ENCODE measurements around the gene KIRREL3.

KIRREL3 gene

DNA sequence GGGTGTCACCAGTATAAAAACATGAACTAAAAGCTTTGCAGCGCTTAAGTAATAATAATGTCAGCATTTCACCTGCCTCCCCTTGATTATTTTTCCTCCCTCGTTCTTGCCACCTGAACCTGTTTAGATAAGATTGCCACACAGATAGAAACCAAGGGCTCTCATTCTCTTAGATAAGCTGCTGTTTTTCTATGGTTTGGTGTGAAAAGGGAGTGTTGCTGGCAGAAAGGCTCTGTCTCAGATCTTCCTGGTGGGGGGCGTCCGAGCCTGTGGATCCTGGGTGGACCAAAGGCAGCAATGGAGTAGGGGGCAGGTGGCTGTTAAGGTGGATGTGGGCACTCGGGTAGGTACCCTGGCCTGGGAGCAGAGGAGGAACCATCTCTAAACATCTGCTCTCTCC is 497.6 kb downstream of the KIRREL3 start:
- H3K4me3 Mint-ChIP-seq: no peak overlapping the region
- H3K27me3 Mint-ChIP-seq: peaks cover 40% of the 10 kb centered on the region
- H3K4me1 Mint-ChIP-seq (ENCODE audit: low read depth): no peaks in the 10 kb centered on the region
- no peaks in the 10 kb centered on the region for H3K36me3 Mint-ChIP-seq (ENCODE audit: low read depth)
- peaks cover 5% of the 10 kb centered on the region for H3K9me3 Mint-ChIP-seq
- H3K27ac Mint-ChIP-seq: no peak overlapping the region
- DNase-seq: no peak

DNA sequence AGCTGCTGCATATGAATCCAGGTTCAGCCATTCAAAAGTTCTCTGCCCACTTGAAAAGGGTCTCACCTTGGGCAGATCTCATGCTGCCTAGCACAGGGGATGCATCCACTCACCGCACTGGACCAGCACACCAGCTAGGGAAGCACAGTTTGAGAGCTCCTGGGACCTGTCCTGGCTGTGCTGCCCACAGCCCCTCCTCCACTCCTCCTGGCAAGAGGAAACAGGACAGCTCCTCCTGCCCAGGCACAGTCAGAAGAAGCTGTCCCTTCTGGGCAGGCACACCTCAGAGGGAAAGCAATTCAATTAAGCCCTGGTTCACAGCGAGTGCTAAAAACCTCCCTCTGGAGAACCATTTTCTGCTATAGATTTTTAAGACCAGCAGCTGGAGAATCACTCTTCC is 498.4 kb downstream of the KIRREL3 start:
- Mint-ChIP-seq H3K27ac (no peak overlapping the region), H3K4me3 (no peak overlapping the region), H3K9me3 (peaks cover 5% of the 10 kb centered on the region), H3K36me3 (ENCODE audit: low read depth) (no peaks in the 10 kb centered on the region), H3K4me1 (ENCODE audit: low read depth) (no peaks in the 10 kb centered on the region), H3K27me3 (peaks cover 40% of the 10 kb centered on the region)
- DNase-seq: no peak

DNA sequence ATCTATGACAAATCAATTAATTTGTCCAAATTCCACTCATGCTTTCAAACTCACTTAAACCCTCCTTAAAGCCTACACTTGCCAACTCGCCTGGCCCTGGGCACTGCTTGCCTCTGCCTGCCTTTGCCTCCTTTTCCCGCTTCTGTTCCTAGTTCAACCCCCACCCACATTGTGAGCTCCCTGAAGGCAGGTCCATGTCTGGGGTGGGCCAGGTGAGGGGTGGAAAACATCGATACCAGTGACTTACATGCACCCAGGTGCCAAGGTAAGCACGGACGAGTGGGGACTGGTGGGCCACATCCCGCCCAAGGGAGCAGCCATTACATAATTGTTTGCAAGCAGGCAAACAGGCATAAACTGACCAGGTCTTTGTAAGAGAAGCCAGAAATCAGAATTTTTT is 498.9 kb downstream of the KIRREL3 start:
- Mint-ChIP-seq H3K27me3 (peaks cover 36% of the 10 kb centered on the region), H3K4me3 (no peak overlapping the region), H3K36me3 (ENCODE audit: low read depth) (no peaks in the 10 kb centered on the region), H3K4me1 (ENCODE audit: low read depth) (no peaks in the 10 kb centered on the region), H3K27ac (no peak overlapping the region), H3K9me3 (peaks cover 2% of the 10 kb centered on the region)
- no peak for DNase-seq

DNA sequence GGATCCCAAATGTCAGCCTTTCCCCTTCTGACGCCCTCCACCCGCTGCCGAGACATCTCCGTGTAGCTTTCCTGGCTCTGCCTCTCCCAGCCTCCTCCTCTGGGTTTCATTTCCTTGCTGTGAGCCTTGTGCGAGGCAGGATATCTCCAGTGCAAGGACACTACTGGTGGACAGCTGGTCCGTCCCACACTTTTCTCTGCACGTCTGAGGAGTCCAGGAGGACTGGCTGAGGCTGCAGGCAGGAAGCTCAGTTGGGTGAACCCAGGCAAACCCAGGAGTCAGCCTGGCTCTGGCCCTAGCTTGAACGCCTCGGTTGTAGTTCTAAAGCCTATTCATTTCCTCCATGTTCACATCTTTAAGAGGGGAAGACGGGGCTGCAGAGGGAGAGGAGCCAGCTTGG is 499.6 kb downstream of the KIRREL3 start:
- Mint-ChIP-seq H3K9me3 (peaks cover 2% of the 10 kb centered on the region), H3K4me3 (no peak overlapping the region), H3K27me3 (peaks cover 36% of the 10 kb centered on the region), H3K36me3 (ENCODE audit: low read depth) (no peaks in the 10 kb centered on the region), H3K4me1 (ENCODE audit: low read depth) (no peaks in the 10 kb centered on the region), H3K27ac (no peak overlapping the region)
- no peak for DNase-seq

DNA sequence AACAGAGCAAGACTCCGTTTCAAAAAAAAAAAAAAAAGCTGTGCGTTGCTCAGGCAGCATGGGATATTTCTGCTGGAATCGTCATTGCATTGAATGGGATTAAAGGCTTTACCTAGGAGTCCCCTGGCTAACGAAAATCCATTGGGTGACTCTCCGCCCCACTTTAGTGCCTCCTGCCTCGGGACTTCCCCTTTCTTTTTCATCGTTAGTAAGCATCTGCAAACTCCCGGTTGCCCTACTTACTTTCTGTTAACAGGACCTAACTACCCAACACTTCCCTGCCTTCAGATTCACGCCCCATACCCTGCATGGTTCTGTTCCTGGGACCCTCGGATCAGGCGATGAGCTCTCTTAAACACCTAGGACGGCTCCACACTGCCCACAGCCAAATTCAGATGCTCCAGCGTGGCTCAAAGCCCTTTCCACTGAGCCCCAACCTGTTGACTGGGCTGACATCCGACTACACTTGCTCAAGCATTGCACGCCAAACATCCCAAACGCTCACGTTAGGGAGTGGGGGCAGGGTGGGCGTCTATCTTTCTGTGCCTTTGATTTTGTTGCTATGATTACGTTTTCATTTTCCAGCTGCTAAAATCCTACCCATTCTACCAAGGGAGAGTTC is 501.3 kb downstream of the KIRREL3 start:
- Mint-ChIP-seq H3K27me3 (peaks cover 31% of the 10 kb centered on the region), H3K9me3 (no peaks in the 10 kb centered on the region), H3K36me3 (ENCODE audit: low read depth) (no peaks in the 10 kb centered on the region), H3K27ac (no peak overlapping the region), H3K4me3 (no peak overlapping the region), H3K4me1 (ENCODE audit: low read depth) (no peaks in the 10 kb centered on the region)
- DNase-seq: no peak

DNA sequence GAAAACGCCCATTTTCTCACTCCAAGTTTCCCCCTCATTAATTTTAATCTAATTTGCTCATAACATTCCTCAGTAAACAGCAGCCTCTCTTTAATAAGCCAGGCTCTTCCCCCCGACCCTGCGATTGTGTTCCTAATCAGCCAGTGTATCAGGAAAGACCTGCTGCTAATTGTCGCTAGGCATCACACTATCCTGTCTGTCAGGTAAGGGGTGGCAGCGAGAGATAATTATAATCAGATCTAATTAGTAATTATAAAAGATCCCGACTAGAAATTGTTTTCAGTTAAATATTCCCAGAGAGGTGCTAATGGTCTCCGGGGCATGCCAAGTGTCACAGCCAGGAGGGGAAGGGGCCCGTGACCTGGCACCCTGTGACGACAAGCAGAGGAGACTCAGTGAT is 502.3 kb downstream of the KIRREL3 start:
- H3K27me3 Mint-ChIP-seq: peaks cover 28% of the 10 kb centered on the region
- no peak overlapping the region for H3K27ac Mint-ChIP-seq
- DNase-seq: no peak
- no peaks in the 10 kb centered on the region for H3K9me3 Mint-ChIP-seq
- no peaks in the 10 kb centered on the region for H3K4me1 Mint-ChIP-seq (ENCODE audit: low read depth)
- H3K4me3 Mint-ChIP-seq: no peak overlapping the region
- H3K36me3 Mint-ChIP-seq (ENCODE audit: low read depth): no peaks in the 10 kb centered on the region

DNA sequence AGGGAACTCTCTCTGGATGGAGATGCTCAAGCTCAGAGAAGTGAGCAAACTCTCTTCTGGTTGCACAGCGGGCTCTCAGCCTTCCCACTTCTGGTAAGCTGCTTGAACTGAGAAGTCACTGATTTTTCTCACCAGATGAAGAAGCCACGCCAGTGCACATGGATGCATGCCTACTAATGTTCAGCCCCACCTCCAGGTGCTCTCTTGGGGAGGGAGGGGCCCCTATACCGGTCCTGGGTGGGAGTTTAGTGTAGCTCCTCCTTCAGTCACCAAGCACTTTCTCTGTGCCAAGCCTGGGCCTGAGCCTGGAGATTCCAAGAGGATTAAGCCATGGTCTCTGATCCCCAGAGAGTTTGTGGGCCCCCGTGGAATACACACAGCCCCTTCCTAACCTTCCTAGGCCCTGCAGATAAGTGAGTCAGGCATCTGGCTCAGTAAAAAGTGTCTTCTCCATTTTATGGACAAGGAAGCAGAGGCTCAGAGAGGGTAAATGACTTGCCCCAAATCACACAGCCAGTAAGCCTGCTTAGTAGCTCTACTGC is 502.9 kb downstream of the KIRREL3 start:
- no peak overlapping the region for H3K27ac Mint-ChIP-seq
- H3K36me3 Mint-ChIP-seq (ENCODE audit: low read depth): no peaks in the 10 kb centered on the region
- no peaks in the 10 kb centered on the region for H3K4me1 Mint-ChIP-seq (ENCODE audit: low read depth)
- H3K27me3 Mint-ChIP-seq: peaks cover 28% of the 10 kb centered on the region
- no peak for DNase-seq
- no peaks in the 10 kb centered on the region for H3K9me3 Mint-ChIP-seq
- no peak overlapping the region for H3K4me3 Mint-ChIP-seq

DNA sequence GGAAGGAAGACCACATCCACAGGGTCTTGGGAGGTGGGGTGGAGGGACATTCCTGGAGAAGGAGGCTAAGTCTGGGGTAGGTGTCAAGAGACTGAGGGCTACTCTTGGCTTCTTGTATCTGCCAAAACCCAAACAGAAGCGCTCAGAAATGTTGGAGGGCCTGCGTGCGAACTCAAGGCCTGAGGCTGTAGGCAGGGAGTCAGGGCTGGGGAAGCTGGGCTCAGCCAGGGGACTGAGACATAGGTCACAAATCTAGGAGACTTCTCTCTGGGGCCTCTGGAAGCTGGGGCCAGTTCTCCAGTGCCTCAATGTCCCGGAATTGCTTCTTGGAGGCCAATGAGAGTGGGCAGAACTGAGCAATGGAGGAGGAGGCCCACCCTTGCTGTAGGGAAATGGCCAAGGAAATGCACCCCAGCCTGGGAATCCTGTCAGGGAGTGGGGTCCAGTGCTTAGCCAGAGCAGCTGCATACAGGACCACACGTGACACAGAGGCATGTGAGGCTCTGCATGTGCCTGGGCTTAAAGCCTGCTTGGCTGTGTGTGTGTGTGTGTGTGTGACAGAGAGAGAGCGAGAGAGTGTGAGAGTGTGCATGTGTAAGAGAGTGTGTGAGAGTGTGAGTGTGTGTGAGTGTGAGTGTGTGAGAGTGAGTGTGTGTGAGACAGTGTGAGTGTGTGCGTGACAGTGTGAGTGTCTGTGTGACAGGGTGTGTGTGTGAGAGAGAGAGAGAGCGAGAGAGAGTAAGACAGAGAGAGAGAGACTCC is 503.8 kb downstream of the KIRREL3 start:
- no peak for DNase-seq
- Mint-ChIP-seq H3K4me1 (ENCODE audit: low read depth) (no peaks in the 10 kb centered on the region), H3K36me3 (ENCODE audit: low read depth) (no peaks in the 10 kb centered on the region), H3K27me3 (peaks cover 24% of the 10 kb centered on the region), H3K4me3 (no peak overlapping the region), H3K9me3 (no peaks in the 10 kb centered on the region), H3K27ac (no peak overlapping the region)

DNA sequence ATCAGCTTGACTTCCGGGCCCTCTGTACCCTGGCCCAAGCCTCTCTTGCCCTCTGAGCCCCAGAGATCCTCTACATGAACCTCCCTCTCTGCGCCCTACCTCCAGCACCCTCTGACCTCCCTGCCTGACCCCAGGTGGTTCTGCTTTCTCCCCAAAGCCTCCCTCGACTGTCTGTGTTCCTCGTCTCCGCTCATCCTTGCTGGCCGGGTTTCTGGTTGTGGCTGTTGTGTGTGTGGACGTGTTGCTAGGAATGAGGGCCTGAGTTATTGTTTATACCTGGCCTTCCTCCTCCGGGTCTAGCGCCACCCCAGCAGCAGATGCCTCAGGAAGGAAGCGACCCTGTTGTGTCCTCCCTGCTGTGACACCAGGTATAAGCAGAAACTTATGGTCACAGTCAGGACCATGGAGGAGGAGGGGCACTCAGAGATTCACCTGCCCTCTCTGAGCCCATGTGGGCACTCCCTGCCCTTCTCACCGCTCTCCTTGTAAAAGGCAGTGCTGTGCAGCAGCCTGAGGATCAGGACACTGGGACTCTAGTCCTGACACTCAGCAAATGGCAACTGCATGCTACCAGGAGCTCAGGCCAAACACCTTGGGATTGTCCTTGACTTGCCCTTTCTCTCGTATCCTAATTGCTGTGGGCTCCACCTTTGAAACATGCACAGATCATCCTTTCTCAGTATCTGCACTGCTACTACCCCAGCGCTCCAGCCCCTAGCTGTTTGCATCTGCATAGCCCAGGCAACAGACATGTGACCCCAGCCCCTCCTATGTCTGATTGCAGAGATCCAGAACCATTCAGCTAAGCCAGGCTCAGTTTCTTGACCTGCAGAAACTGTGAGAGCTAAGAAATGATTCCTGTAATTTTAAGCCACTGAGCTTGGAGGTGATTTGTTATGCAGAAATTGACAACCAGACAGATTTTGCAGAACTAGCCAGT is 505.0 kb downstream of the KIRREL3 start:
- H3K9me3 Mint-ChIP-seq: no peaks in the 10 kb centered on the region

DNA sequence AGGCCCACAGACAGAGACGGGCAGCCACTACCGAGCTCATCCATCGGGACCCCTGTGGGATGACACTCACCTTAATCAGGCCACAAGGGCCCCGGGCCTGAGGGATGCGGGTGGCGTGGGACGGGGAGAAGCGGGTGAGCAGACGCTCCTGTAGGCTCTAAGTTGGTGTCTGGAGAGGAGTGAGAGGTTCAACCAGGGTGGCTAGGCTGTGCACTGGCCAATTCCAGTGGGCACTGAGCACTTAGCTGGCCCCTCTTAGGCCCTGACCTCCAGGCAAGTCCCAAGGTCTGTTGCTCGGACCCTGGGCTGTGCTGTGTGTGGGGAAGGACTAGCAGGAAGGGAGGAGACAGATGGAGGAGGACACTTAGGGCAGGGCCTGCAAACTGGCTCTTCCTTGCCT is 505.7 kb downstream of the KIRREL3 start:
- peaks cover 14% of the 10 kb centered on the region for H3K27me3 Mint-ChIP-seq
- H3K36me3 Mint-ChIP-seq (ENCODE audit: low read depth): no peaks in the 10 kb centered on the region
- no peaks in the 10 kb centered on the region for H3K9me3 Mint-ChIP-seq
- no peak for DNase-seq
- H3K27ac Mint-ChIP-seq: no peak overlapping the region
- no peaks in the 10 kb centered on the region for H3K4me1 Mint-ChIP-seq (ENCODE audit: low read depth)
- no peak overlapping the region for H3K4me3 Mint-ChIP-seq

More for the DNA sequence above, 505.0 kb downstream of the KIRREL3 start:
- no peak for DNase-seq
- Mint-ChIP-seq H3K27me3 (peaks cover 17% of the 10 kb centered on the region), H3K4me1 (ENCODE audit: low read depth) (no peaks in the 10 kb centered on the region), H3K4me3 (no peak overlapping the region), H3K36me3 (ENCODE audit: low read depth) (no peaks in the 10 kb centered on the region), H3K27ac (no peak overlapping the region)

DNA sequence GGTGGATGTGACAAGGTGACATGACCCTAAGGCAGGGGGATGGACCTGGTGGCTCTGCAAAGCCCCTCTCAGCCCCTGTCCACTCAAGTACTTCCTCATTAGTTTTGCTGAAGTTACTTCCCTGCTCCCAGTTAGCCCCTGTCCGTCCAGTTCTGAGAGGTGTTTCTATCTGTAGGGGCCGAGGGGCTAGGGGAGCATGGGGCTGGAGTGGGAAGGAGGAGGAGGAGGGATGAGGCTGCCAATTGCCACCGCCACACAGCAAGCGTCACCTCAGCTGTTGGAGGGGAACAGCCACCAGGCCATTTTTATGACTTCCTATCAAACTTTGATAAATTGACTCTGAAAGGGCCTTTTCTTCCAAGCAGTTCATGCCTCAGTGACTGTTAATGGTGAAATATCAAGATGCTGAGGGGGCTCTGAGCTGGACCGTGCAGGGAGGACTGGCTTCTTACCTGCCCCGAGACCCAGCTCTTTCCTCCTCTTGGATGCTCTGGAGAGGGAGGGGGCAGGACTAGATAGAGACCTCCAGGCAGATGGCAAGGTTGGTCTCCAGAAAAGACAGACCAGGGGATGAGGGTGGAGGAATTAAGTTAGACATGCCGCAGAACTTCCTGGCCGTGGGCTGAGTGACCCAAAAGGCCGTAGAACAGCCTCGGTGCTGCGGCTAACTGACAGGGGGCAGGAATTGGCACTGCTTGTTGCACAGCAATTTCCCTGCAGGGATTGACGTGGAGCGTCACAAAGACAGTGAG is 508.1 kb downstream of the KIRREL3 start:
- H3K36me3 Mint-ChIP-seq (ENCODE audit: low read depth): no peaks in the 10 kb centered on the region
- no peak overlapping the region for H3K27ac Mint-ChIP-seq
- no peaks in the 10 kb centered on the region for H3K27me3 Mint-ChIP-seq
- no peaks in the 10 kb centered on the region for H3K9me3 Mint-ChIP-seq
- H3K4me3 Mint-ChIP-seq: no peak overlapping the region
- DNase-seq: no peak
- no peaks in the 10 kb centered on the region for H3K4me1 Mint-ChIP-seq (ENCODE audit: low read depth)

DNA sequence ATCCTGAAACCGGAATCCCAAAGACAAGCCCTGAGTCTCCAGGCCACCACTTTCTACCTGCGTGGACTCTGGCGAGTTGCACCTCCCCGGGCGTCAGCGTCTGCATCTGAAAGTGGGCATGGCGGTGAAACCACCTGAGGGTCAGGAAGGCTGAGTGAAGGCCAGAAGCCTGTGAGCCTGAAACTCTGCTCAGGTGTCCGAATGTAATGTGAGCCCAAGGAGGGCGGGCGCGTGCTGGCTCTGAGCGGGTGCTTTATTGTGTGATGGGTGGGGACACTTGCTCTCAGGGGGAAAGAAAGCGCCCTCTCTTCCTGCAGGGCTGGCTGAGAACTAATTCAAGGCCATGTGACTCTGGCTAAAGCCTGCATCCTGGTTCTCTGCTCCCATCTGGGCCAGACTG is 509.5 kb downstream of the KIRREL3 start:
- H3K4me1 Mint-ChIP-seq (ENCODE audit: low read depth): no peaks in the 10 kb centered on the region
- no peaks in the 10 kb centered on the region for H3K27me3 Mint-ChIP-seq
- H3K36me3 Mint-ChIP-seq (ENCODE audit: low read depth): no peaks in the 10 kb centered on the region
- H3K4me3 Mint-ChIP-seq: no peak overlapping the region
- H3K9me3 Mint-ChIP-seq: no peaks in the 10 kb centered on the region
- DNase-seq: no peak
- H3K27ac Mint-ChIP-seq: no peak overlapping the region

DNA sequence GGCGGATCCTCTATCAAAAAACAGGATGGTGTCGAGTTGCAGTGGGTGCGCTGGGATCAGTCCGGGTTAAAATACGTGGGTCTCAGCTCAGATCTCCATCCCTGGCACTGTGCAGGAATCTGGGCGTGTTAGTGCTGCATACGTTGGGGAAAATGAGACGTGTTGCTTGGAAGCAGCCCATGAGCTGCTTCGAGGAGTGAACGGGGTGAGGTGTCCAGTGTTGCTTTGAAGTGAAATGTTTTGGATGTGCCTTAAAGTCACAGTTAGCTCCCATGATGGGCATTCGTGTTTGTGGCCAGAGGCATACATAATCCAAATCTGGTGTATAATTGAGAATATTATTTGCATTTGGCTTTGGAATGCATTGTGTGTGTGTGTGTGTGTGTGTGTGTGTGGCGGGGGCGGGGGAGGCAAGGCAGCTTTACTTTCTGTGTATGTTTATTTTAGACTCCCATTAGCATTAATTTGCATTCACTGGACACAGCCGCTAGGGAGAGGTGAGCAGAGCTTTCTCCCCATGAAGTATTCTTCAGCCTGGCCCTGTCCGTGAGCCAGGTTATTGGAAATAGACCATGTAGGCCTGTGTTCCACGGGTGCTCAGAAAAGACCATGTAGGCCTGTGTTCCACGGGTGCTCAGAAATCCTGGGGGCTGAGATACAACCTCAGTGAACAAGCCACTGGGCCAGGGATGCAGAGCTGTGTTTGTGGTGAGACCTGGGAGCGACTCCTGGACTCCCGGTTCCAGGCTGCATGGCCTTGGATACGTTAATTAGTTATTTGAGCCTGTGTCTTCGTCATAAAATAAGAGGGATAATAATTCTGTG is 510.5 kb downstream of the KIRREL3 start:
- Mint-ChIP-seq H3K9me3 (no peaks in the 10 kb centered on the region), H3K4me1 (ENCODE audit: low read depth) (no peaks in the 10 kb centered on the region), H3K4me3 (no peak overlapping the region), H3K27me3 (no peaks in the 10 kb centered on the region), H3K36me3 (ENCODE audit: low read depth) (no peaks in the 10 kb centered on the region), H3K27ac (no peak overlapping the region)
- no peak for DNase-seq

All from activated T-cell treated with anti-CD3 and anti-CD28 coated beads, Interleukin-2, amount 50 U/mL, for 24 hours (primary cell).